AML-193 (cell line): ENCODE measurements around the gene NADK2.
A peak's percentile ranks its signal among the peaks of the same experiment; 100 is the strongest.

Experiments used
- DNase-seq, 2 experiments: peaks; one replicate each; lab custom pipeline; 2025; lab: John Stamatoyannopoulos, UW

The NADK2 gene

GRCh38 chr5:36162810-36163486 is 78.8 kb downstream of the NADK2 start:
- DNase-seq = no peak

GRCh38 chr5:36161361-36161760 is 80.4 kb downstream of the NADK2 start:
- no peak for DNase-seq

DNA sequence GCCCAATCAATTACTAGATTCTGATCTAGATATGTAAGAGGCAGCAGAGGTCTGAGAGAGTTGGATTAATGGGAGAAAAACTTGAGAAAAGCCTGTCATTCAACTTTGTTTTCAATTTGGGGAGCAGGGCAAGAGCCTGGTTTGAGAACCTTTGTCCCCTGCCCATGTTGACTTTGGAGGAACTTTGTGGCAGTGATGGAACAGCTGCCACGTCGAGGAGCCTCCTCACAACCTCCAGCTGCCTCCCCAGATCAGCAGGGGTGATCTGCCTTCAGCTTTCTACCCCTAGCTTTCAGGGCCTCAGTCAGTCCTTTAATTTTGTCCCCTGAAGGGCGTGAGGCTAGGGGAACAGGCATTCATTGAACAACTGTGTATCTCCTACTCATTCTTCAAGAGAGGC is 81.1 kb downstream of the NADK2 start:
- DNase-seq = no peak

- DNase-seq = no peak
These were observed 83.6 kb downstream of the NADK2 start for GRCh38 chr5:36158144-36158543.

GRCh38 chr5:36156619-36157018 is 85.1 kb downstream of the NADK2 start:
- DNase-seq = no peak

- no peak for DNase-seq
These were observed 85.6 kb downstream of the NADK2 start for GRCh38 chr5:36156121-36156601.

- DNase-seq = no peak
These were observed 86.4 kb downstream of the NADK2 start for GRCh38 chr5:36155291-36155690.

- DNase-seq = no peak
These were observed 88.0 kb downstream of the NADK2 start for GRCh38 chr5:36153726-36154125.

DNA sequence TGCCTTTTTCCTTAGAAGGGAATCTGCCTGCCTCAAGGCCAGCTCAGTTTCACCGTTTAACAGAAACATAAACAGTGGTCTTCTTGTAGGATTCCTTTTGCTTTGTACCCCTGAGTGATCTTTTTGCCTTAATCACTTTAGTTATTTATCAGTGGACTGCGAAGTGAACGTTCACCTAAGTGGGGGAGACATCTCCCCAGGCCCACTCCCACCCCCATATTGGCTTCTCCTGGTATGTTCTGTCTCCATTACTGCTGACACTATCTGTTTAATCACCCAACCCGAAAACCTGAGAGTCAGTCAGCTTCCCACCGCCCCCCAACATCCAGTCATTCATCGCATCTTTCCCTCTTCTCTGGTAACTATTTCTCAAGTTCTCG is 88.4 kb downstream of the NADK2 start:
- no peak for DNase-seq

DNA sequence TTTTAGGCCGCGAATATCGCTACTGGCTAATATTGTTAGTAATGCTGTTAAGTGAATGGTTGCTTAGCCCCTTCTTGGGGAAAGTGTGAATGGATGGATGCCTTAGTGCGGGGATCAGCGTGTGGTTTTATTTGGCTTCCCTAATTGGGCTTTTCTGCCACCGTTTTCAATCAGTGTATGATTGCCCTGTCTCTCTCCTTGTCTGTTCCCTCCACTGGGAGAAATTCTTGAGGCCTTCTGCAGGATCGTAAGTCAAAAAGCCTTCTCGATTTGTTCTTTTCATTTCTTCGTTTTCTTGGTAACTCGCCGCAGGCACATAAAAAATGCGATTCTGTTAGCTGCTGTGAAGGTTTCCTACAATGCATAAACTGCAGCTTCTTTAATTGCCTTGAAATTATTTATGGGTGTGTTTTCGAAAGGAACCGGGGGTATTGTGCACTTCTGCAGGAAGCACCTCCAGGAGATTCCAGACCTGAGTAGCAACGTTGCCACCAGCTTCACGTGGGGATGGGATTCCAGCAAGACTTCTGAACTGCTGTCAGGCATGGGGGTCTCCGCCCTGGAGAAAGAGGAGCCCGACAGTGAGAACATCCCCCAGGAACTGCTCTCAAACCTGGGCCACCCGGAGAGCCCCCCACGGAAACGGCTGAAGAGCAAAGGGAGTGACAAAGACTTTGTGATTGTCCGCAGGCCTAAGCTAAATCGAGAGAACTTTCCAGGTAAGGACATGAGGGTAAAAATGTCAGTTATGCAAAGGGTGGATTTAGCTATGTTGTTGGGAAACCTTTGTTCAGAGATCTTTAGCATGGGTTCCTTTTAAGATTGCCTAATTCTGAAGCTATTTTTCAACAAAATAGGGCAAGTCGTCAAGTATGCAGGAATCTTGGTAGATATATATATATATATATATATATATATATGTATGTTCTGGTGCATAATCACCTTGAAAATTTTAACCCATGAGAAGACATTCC is 89.1 kb downstream of the NADK2 start:
- peak; percentile 6 to 7 for DNase-seq

- peak; percentile 95 for DNase-seq
These were observed 90.0 kb downstream of the NADK2 start, which contains the start of the genes LMBRD2 and SKP2 for GRCh38 chr5:36151434-36152323. LMBRD2 (minus strand) TSS chr5:36151887; CDS start chr5:36143349, 8,538 bp downstream. SKP2 (plus strand) TSS chr5:36152111; CDS start chr5:36152263, 152 bp downstream.

GRCh38 chr5:36150676-36151433 is 90.9 kb downstream of the NADK2 start:
- DNase-seq = peak; percentile 55

- DNase-seq = no peak
These were observed 94.0 kb downstream of the NADK2 start for GRCh38 chr5:36147681-36148080.

DNA sequence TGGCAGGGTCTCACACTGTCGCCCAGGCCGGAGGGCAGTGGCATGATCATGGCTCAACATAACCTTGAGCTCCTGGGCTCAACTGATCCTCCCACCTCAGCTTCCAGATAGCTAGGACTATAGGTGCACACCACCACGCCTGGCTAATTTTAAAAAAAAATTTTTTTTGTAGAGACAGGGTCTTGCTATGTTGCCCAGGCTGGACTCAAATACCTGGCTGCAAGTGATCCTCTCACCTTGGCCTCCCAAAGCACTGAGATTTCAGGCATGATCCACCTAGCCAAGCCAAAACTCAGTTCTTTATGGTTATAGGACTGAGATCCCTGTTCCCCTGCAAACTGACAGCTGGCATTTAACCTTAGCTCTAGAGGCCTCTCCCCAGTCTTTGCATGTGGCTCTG is 95.3 kb downstream of the NADK2 start:
- DNase-seq = no peak

GRCh38 chr5:36145311-36145710 is 96.4 kb downstream of the NADK2 start:
- no peak for DNase-seq
